ENCODE measurements around the gene C1orf21.

C1orf21 gene

DNA sequence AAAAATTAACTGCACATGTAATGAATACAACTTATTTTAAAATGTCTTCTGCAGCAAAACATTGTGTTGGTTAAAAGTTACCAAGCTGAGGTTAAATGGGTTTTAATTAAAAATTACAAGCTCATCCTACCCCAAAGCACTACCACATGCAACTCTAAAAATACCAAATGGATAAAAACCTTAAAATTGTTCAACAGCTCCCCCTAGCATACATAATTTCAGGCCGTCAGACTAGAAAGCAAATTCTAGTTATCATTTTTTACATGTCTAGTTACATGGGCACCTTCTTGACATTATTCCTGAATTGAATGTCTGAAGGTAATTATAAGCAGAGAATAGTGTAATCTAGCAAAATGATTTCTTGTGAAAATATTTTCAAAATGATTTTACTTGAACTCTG, 176.5 kb downstream of the C1orf21 start:
- DNase-seq = no peak

GRCh38 chr1:184567009-184567408, 180.2 kb downstream of the C1orf21 start:
- DNase-seq = no peak

DNA sequence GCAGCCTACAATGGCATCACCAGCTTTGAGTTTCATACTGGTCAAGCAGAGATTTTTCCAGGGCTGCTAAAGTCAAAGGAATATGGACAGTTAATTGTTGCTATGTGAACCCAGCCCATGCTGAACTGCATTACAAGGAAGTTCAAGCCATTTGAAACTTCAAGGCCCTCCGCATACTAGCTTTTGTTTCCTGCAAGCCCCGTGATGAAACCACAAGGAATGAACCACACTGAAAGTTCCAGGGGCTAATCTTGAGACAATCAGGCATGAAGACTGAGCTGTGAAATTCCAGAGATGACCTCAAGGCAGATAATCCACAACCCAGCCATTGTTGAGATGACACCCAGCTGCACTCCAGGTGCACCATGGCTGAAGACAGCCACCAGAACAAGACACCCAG, 180.8 kb downstream of the C1orf21 start:
- no peak for DNase-seq

DNA sequence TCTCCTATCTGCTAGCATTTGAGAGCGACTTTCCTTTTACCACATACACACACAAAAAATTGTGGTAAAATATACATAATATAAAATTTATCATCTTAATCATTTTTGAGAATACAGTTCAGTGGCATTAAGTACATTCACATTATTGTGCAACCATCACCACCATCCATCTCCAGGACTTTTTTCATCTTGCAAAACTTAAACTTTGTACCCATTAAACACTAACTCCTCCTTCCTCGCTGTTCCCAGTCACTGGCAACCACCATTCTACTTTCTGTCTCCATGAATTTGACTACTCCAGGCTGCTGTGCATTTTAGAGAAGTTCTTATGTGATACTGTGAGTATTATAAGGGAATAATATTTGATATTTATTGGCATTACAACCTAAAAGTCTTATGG, 181.3 kb downstream of the C1orf21 start:
- DNase-seq = no peak

- no peak for DNase-seq
Observed at GRCh38 chr1:184569106-184569505, 182.3 kb downstream of the C1orf21 start.

DNA sequence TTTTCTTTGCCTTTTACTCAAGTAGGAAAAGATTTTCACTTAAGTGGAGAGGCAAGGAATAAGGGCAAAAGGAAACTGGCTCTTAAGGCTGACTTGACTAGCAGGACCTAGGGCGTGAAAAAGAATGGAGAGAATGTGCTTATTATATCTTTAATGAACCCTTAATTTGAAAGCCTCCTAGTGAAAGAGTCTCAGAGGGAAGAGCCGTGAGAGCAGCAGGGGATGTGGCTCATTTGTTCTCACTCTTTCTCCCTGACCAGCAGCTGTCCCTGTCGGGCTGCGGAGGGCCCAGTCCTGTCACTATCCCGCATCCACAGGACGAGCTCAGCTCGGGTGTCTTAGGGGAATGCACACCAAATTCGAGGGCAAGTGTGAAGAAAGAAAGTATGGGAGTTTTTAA, 187.8 kb downstream of the C1orf21 start:
- no peak for DNase-seq

DNA sequence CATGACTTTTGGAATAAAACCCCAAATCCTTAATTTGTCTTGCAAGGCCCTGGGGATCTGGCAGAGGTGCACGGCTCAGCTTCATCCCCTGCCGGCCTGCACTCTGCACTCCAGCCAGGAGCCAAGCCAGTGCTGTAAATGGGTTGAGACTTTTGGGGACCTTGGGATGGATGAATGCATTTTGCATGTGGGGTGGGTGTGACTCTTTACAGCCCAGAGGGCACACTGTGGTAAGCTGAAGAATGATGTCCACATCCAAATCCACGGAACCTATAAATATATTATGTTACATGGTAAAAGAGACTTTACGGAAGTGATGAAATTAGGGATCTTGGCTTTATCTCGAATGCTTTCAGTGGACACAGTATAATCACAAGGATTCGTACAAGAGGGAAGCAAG, 190.0 kb downstream of the C1orf21 start:
- no peak for DNase-seq

- DNase-seq = no peak
Observed at GRCh38 chr1:184577319-184577718, 190.5 kb downstream of the C1orf21 start.

- DNase-seq = no peak
Observed at GRCh38 chr1:184582411-184582810, 195.6 kb downstream of the C1orf21 start.

GRCh38 chr1:184583849-184584248, 197.0 kb downstream of the C1orf21 start:
- DNase-seq = no peak

- no peak for DNase-seq
Observed at GRCh38 chr1:184588701-184589100, 201.9 kb downstream of the C1orf21 start.

- no peak for DNase-seq
Observed at GRCh38 chr1:184590163-184590750, 203.4 kb downstream of the C1orf21 start.

GRCh38 chr1:184593597-184593996, 206.8 kb downstream of the C1orf21 start:
- no peak for DNase-seq

- no peak for DNase-seq
Observed at GRCh38 chr1:184595596-184595995, 208.8 kb downstream of the C1orf21 start.

GRCh38 chr1:184596950-184597645, 210.3 kb downstream of the C1orf21 start:
- no peak for DNase-seq

GRCh38 chr1:184597650-184598357, 211.0 kb downstream of the C1orf21 start:
- DNase-seq = no peak

GRCh38 chr1:184598403-184599193, 211.8 kb downstream of the C1orf21 start:
- no peak for DNase-seq

GRCh38 chr1:184604152-184604900, 217.5 kb downstream of the C1orf21 start:
- DNase-seq = no peak

DNA sequence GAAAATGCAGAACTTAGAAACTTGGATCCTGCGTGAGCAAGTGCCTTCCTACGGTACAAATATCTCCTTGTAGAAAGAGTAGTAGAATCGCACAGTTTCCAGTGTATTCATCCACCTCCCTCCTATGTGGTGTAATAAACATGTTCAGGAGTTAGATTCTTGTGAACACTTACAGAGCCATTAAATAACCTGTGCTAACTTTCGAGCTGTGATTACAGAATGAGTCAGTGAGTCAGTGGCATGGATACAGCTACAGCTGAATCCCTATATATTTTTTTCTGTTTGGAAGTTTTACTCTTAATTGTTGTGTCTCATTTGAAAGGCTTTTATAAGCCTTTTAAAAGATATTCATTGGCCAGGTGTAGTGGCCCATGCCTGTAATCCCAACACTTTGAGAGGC, 219.1 kb downstream of the C1orf21 start:
- no peak for DNase-seq

GRCh38 chr1:184606786-184607185, 220.0 kb downstream of the C1orf21 start:
- no peak for DNase-seq

- DNase-seq = no peak
Observed at GRCh38 chr1:184608581-184608980, 221.8 kb downstream of the C1orf21 start.

DNA sequence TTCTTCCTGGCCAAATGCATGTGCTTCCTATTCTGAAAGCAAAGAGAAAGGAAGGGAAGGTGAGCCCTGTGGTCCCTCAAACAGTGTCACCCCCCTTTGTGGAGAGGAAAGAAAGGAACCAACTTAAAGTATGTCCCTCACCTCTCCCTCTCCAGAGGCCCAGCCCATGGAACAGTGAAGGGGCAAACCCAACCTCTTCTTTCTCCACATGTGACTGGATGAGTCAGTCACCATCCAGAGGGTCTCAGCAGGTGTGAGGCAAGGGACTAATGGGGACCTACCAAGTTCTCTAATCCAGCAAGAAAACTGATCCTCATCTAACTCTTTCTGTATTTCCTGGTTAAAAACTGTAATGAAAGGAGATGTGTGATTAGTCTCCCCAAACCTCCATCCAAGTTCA, 222.2 kb downstream of the C1orf21 start:
- DNase-seq = no peak
